Sigmoid colon (tissue), 7 donors: Measurements from ENCODE around the gene SSUH2. TPM values are rescaled to one million over a fixed set of nuclear protein-coding genes. Genes with fewer than 3 reads are reported as not detected.

Experiments used
- DNase-seq: peaks from one replicate; pipeline ENCODE4 v3.0.0-alpha.2; 2019
- H3K27ac ChIP-seq, 4 donors: fragments of 200-600 bp; sonication (generic); one replicate each; pipeline ENCODE4 v1.5.1; 2016 to 2019; ENCODE audit warnings: mild to moderate bottlenecking in 1 of 4
- H3K27me3 ChIP-seq, 3 donors: fragments of 200-600 bp; sonication (generic); one replicate each; pipeline ENCODE4 v1.5.1; 2019; ENCODE audit warnings: mild to moderate bottlenecking in 1 of 3
- H3K36me3 ChIP-seq, 4 donors: fragments of 200-600 bp; sonication (generic); one replicate each; pipeline ENCODE4 v1.5.1; 2016 to 2019
- H3K4me1 ChIP-seq, 4 donors: fragments of 200-600 bp; sonication (generic); one replicate each; pipeline ENCODE4 v1.5.1; 2017 to 2019
- H3K4me3 ChIP-seq, 4 donors: fragments of 200-600 bp; sonication (generic); one replicate each; pipeline ENCODE4 v1.5.1; 2017 to 2019; ENCODE audit warnings: mild to moderate bottlenecking in 2 of 4, moderate library complexity in 1 of 4
- H3K9me3 ChIP-seq, 4 donors: fragments of 200-600 bp in 3 of 4; sonication (generic) in 3 of 4; one replicate each; pipeline versions ENCODE4 v1.5.1 to v1.6.1; 2013 to 2019
- CTCF ChIP-seq, 4 experiments: fragments of 450-650 bp in 3 of 4; fragments of 200-600 bp in 1 of 4; IDR thresholded peaks; one replicate each; pipeline ENCODE4 v1.5.1; 2016 to 2019; ENCODE audit warnings: antibody characterized with exemption in 4 of 4, mild to moderate bottlenecking in 3 of 4, moderate library complexity in 2 of 4
- EP300 ChIP-seq, 4 donors: sonication (generic); formaldehyde crosslinking; IDR thresholded peaks; one replicate each; pipeline ENCODE4 v1.6.1; 2017; ENCODE audit warnings: antibody characterized with exemption in 4 of 4
- POLR2A ChIP-seq, 2 donors: fragments of 450-650 bp; IDR thresholded peaks; one replicate each; pipeline ENCODE4 v1.6.1; 2016; ENCODE audit warnings: antibody characterized with exemption in 2 of 2, mild to moderate bottlenecking in 2 of 2, moderate library complexity in 2 of 2
- POLR2AphosphoS5 ChIP-seq, 4 donors: sonication (generic); formaldehyde crosslinking; IDR thresholded peaks; one replicate each; pipeline ENCODE4 v1.6.1; 2017; ENCODE audit warnings: antibody characterized with exemption in 4 of 4
- WGBS, 2 donors: extraction: QIAGEN DNeasy Blood & Tissue Kit; methylation state at CpG; one replicate each; pipeline ENCODE4 v1.1.7; 2013; 5-methylcytosine and 5-hydroxymethylcytosine counted together
- intact Hi-C: fragments of 100-400 bp; cut with DNase I; formaldehyde crosslinking; loops from one replicate; pipeline ENCODE4 v1.15.1; 2023
- polyA plus RNA-seq, 3 donors: library from polyadenylated mRNA; stranded (reverse); fragments of 200-250 nt; gene quantifications; one replicate each; pipeline ENCODE4 v1.2.3, GENCODE V29; 2013
- total RNA-seq, 4 donors: library from RNA; depleted of rRNA; stranded (reverse); fragments of >200 nt; gene quantifications; one replicate each; pipeline ENCODE4 v1.1.0, GENCODE V29; 2016
- donor health status: healthy with polysubstance abuse.
- donor health status: Bipolar disorder and iron deficiency.
- donor health status: healthy.

The SSUH2 gene
- total and polyA plus RNA-seq, 7 donors: 0.16 to 4.4 (median 0.95) TPM; not detected in 2

GRCh38 chr3:8622873-8623691, 21.5 kb downstream of the SSUH2 start:
- no peak overlapping the region for H3K27ac ChIP-seq
- no peaks in the 10 kb centered on the region for H3K27me3 ChIP-seq
- H3K4me1 ChIP-seq: peaks cover 0 to 9% (median 7%) of the 10 kb centered on the region in 4 donors
- DNase-seq: peak; percentile 64
- H3K4me3 ChIP-seq: no peak overlapping the region
- intact Hi-C loops: loop anchor here (1.0 kb wide), 1 partner anchor 181 kb away; no protein-coding TSS in a partner anchor
- H3K36me3 ChIP-seq: no peaks in the 10 kb centered on the region
- TF ChIP-seq CTCF (IDR thresholded peaks at IDR 0.05): peak; percentile 65 to 93 (median 88)
- no peak for TF ChIP-seq EP300 (IDR thresholded peaks at IDR 0.05)
- TF ChIP-seq POLR2AphosphoS5 (IDR thresholded peaks at IDR 0.05): no peak
- WGBS, 2 donors: 31 to 39% methylated on average over 24 of the region's 24 CpGs
- H3K9me3 ChIP-seq: peaks cover 0 to 3% (median 0%) of the 10 kb centered on the region in 4 donors

GRCh38 chr3:8621872-8622271, 22.7 kb downstream of the SSUH2 start:
- Histone ChIP-seq H3K9me3 (peaks cover 0 to 3% (median 0%) of the 10 kb centered on the region in 4 donors), H3K27ac (no peak overlapping the region), H3K27me3 (no peaks in the 10 kb centered on the region), H3K4me1 (peaks cover 0 to 9% (median 7%) of the 10 kb centered on the region in 4 donors), H3K36me3 (no peaks in the 10 kb centered on the region), H3K4me3 (no peak overlapping the region)
- 83 to 84% methylated on average over 4 of the region's 4 CpGs for WGBS, 2 donors
- peak; percentile 64 for DNase-seq
- intact Hi-C loops: no loop called here
- TF ChIP-seq EP300 (IDR thresholded peaks at IDR 0.05) (no peak), CTCF (IDR thresholded peaks at IDR 0.05) (no peak), POLR2A (IDR thresholded peaks at IDR 0.05) (no peak), POLR2AphosphoS5 (IDR thresholded peaks at IDR 0.05) (no peak)

GRCh38 chr3:8621141-8621540, 23.5 kb downstream of the SSUH2 start:
- Histone ChIP-seq H3K4me1 (peaks cover 0 to 9% (median 7%) of the 10 kb centered on the region in 4 donors), H3K27ac (no peak overlapping the region), H3K9me3 (peaks cover 0 to 3% (median 0%) of the 10 kb centered on the region in 4 donors), H3K4me3 (no peak overlapping the region), H3K27me3 (no peaks in the 10 kb centered on the region), H3K36me3 (no peaks in the 10 kb centered on the region)
- peak; percentile 27 for DNase-seq
- intact Hi-C loops: no loop called here
- TF ChIP-seq CTCF (IDR thresholded peaks at IDR 0.05): no peak
- TF ChIP-seq EP300 (IDR thresholded peaks at IDR 0.05): no peak
- TF ChIP-seq POLR2AphosphoS5 (IDR thresholded peaks at IDR 0.05): no peak
- TF ChIP-seq POLR2A (IDR thresholded peaks at IDR 0.05): no peak
- 87 to 90% methylated on average over 3 of the region's 3 CpGs for WGBS, 2 donors

- intact Hi-C loops: no loop called here
- 90 to 94% methylated on average over 7 of the region's 7 CpGs for WGBS, 2 donors
- DNase-seq: peak; percentile 27
- Histone ChIP-seq H3K9me3 (peaks cover 0 to 3% (median 0%) of the 10 kb centered on the region in 4 donors), H3K27me3 (no peaks in the 10 kb centered on the region), H3K27ac (no peak overlapping the region), H3K4me1 (peaks cover 0 to 9% (median 7%) of the 10 kb centered on the region in 4 donors), H3K36me3 (no peaks in the 10 kb centered on the region), H3K4me3 (no peak overlapping the region)
- no peak for TF ChIP-seq EP300 (IDR thresholded peaks at IDR 0.05)
- TF ChIP-seq POLR2A (IDR thresholded peaks at IDR 0.05): no peak
- TF ChIP-seq CTCF (IDR thresholded peaks at IDR 0.05): no peak
- TF ChIP-seq POLR2AphosphoS5 (IDR thresholded peaks at IDR 0.05): no peak
Observed at GRCh38 chr3:8619548-8619947, 25.1 kb downstream of the SSUH2 start.
